Epithelial cell of prostate (primary cell): ENCODE data around the gene PIR.
A peak's percentile ranks its signal among the peaks of the same experiment; 100 is the strongest.

Source experiments
- DNase-seq: peaks from one replicate; pipeline ENCODE4 v3.0.0-alpha.2; 2011; ENCODE audit warnings: low read depth, low spot score
- H3K27ac ChIP-seq: fragments of 450-650 bp; 2 replicates; pipeline ENCODE4 v1.5.1; 2017; ENCODE audit warnings: mild to moderate bottlenecking

The PIR gene

DNA sequence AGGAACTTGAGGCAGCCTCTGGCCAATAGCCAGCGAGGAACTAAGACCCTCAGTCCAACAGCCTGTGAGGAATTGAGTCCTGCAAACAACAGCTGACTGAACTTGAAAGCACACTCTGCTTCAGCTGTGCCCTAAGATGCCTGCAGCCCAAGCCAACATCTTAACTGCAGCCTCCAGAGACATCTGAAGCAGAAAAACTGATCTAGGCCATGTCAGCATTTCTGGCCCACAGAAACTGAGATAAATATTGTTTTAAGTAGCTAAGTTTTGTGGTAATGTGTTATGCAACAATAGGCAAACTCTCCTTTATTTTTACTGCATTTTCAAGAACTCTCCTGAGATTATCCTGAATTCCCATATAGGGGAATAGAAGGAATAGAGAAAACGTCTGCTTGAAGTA, 133.4 kb downstream of the PIR start:
- DNase-seq = no peak
- H3K27ac ChIP-seq = no peak overlapping the region

DNA sequence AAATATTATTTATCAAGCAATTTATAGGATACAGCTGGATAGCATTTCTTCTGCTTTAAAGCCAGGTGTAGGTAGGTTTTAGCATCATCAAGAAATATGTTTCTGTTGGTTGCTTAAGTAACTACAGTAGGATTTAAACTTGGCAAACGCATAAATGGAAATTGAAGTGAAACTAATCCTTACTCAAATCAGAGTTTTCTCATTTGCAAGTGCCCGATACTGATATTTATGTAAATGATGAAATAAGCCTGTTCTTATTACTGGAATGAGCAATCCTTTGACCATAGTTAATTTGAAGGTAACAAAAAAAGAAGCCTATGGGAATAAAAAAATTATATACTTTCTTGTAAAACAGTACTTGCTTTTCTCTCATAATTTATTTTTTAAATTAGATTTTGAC, 134.6 kb downstream of the PIR start:
- DNase-seq = no peak
- no peak overlapping the region for H3K27ac ChIP-seq

DNA sequence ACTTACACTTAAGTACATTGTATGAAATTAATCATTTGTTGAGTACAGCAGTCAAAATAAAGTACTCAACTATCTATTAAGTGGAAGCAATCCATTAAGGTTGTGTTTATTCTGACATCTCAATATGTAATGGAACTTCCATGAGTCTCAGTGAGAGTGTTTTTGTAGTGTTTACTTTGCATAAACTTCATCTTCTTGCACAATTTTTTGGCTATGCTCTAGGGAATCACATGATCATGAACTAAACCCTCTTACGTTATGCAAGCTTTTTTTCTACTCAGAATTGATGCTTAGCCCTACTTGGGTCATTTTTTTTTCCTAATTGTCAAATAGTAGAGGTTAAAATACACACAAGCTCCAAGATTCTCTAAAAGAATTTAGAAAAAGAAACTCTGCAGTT, 136.7 kb downstream of the PIR start:
- DNase-seq = no peak
- H3K27ac ChIP-seq = no peak overlapping the region

DNA sequence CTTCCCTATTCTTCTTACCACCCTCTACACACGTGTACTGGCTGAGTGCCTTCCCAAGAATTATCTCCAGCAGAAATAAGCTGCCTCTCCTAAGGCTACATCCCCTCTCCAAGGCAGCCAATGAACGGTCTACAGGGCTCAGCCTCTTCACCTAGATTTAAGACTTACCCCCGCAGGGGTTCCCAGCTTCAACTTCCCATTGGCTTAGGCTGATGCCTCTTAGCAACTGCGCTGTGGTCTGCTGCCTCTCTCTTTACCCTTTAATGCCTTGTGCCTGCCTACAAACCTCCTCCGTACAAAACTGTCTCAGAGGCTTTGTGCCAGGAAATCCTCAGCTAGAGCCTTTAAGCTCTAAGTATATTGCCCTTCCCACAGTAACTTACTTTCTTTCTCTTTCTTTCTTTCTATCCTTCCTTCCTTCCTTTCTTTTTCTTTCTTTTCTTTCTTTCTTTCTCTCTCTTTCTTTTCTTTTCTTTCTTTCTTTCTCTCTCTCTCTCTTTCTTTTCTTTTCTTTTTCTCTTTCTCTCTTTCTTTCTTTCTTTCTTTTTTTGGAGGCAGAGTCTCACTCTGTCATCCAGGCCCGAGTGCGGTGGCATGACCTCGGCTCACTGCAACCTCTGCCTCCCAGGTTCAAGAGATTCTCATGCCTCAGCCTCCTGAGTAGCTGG, 142.7 kb downstream of the PIR start:
- DNase-seq = no peak
- no peak overlapping the region for H3K27ac ChIP-seq

DNA sequence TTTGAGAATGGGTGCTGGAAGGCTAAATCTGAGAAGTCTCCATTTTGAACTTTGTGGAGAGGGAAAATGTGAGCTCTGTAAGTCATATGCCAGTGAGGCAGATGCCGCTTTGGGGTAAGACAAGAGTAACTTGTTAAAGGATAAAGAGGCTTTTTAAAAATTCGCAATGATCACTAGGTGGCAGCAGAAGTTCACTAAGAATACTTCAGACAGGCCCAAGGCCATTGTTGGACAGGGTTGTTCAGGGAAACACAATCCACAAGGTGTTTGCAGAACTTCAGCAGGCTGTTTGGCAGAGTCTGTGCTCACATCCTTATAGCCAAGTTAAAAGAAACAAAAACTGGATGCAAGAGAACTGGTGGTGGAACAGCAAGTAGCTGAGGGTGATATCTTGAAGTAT, 144.1 kb downstream of the PIR start:
- H3K27ac ChIP-seq = no peak overlapping the region
- DNase-seq = no peak

DNA sequence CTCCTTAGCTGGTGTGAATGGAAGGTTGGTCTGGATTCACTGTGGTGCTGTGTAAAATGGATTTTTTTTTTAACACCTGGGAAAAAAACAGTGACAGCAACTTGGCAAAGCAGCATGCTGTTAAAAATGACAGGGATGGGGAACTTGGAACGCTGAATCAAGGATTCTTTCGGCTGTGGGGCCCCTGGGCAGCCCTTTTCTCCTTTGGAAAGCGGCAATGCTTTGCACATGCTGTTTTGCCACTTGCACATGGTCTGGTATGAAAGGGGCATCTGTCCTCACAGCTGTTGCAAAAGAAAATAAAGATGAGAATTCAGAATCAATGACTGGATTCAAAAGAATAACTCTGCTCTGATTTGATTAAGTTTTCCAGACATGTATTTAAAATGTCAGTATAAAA, 147.2 kb downstream of the PIR start:
- no peak overlapping the region for H3K27ac ChIP-seq
- DNase-seq = no peak

DNA sequence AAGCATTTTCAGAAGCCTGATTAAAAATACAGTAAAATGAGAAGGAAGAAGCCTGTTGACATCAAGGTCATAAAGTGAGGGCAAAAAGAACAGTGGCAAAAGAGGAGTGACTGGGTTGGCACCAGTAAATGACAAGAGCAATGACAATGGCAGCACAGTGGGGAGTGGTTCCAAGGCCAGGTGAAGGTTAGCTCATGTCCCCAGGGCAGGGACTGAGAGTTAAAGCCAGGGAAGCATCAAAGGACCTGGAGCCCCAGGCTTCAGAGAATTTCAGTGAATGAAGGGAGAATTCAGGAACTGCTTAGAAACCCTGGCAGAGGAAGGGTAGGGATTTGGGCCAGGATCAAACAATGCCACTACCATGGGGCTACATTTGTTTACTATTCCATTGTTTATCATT, 149.0 kb downstream of the PIR start:
- DNase-seq = no peak
- H3K27ac ChIP-seq = no peak overlapping the region

DNA sequence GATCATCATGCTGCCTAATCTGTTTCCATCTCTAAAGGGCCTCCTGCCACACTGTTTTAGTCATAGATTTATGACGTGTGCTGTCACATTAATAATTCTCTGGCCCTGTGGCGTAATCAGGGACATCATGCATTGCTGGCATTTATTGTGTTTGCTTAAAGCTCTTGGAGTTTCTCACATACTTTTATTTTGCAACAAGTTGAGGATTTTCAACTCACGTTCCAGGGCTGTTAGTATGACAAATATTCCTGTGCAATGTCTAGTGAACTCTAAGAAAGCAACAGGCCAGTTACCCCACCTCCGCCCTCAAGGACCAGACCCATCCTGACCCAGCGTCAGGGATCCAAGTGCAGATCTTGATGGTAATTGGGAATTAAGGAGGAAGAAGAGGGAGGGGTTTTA, 150.1 kb downstream of the PIR start:
- DNase-seq = no peak
- H3K27ac ChIP-seq = no peak overlapping the region

DNA sequence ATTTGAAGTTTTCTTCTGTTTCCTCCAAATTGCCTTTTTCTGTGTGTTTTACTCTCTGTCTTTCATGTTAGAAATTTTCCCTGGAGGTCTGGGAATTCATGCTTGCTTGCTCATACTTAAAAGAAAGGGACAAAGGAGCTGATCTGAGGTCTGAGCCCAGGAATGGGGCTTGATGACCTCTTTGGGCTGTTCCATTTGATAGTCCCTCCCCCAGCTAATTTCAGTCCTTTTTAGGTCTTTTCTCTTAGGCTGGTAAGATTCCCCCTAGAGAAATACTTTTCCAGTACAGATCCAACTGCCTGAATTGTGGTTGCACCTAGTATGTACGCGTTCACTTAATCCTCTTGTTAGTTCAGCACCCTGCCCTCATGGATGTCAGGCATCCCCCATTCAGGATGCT, 152.3 kb downstream of the PIR start:
- no peak for DNase-seq
- H3K27ac ChIP-seq = no peak overlapping the region

DNA sequence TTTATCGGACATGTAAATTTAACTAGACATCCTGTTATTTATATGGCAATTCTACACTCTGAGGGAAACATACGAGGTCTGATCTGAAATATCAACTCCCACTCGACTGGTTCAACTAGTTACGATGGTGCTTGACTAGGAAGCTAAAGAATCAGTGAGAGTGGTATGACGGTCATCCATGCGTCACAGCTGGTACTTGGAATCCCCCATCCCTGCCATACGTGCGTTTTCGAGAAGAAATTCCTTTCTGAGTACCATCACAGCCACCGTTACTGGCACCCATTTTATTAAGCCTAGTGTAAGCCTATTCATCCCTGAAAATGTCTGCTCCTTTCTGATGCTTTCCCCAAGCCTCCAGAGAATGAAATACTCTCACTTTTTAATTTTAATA, 157.1 kb downstream of the PIR start:
- peak overlapping the region; percentile 88 for H3K27ac ChIP-seq
- peak; percentile 67 for DNase-seq

DNA sequence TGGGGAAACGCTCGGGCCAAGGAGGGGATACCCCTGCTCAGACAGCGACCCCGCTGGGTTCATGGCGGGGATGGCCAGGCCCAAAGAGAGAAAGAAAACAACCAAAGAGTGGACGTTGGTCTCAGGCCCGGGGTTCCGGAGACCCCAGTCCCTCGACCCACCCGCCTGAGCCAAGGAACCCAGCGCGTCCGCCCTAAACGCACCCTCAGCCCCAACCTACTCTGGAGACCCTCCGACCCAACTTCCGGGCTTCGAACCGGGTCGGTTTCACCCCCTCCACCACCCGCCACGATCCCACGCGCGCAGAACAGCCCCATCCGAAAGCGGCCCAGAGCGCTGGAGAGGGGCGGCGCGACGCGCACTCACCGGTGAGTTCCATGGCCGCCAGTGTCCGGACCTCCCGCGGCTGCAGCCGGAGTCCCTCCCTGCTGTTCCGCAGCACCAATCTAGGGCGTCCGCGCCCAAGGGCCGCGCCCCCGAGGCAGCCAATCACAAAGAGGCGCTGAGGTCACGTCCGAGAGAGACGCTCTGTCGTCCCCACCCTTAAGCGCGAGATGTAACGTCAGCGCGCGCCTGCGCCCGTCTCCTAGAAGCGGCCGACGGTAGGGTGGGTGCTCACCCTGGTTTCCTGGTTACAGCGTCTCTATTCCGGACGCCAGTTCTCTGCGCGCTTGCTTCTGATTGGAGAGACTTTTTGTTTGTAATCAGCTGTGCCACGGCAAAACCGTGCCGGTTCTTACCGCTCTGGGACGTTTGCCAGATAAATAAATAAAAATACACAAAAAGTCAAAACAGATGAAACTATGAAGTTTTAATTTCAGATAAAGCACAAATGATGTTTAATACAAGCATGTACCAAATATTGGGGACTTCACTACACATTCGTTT, 157.8 kb downstream of the PIR start, which contains the start of gene PIGA:
Gene PIGA, minus strand, starts transcription at position 389 of the 888 bp plus-strand sequence. CDS start 3,593 bp downstream, outside the sequence.
- peak; percentile 91 for DNase-seq
- H3K27ac ChIP-seq = peak within 1 kb of the TSS; percentile 88
